Measurements from ENCODE around the gene ATP1A3.
"Not testable (repeated sequence)": the region's sequence is repeated elsewhere in the genome, so short reads cannot be mapped to it uniquely, and the experiment has no call there.

Gene ATP1A3

GRCh38 chr19:42010245-42011126 lies 16.5 kb upstream of the ATP1A3 start:
- DNase-seq = peak; percentile 82

GRCh38 chr19:42006569-42006968 lies 12.5 kb upstream of the ATP1A3 start:
- no peak for DNase-seq

- DNase-seq = no peak
These were observed 11.5 kb upstream of the ATP1A3 start for GRCh38 chr19:42005504-42005903.

GRCh38 chr19:42003506-42004294 lies 9.7 kb upstream of the ATP1A3 start:
- DNase-seq = no peak

- no peak for DNase-seq
These were observed 5.8 kb upstream of the ATP1A3 start for GRCh38 chr19:41999878-42000208.

GRCh38 chr19:41999071-41999877 lies 5.2 kb upstream of the ATP1A3 start:
- no peak for DNase-seq

GRCh38 chr19:41998246-41999020 lies 4.4 kb upstream of the ATP1A3 start:
- DNase-seq = peak; percentile 17

GRCh38 chr19:41997851-41998229 lies 3.8 kb upstream of the ATP1A3 start:
- DNase-seq = no peak

GRCh38 chr19:41997121-41997850 lies 3.3 kb upstream of the ATP1A3 start:
- peak; percentile 16 for DNase-seq

- DNase-seq = no peak
These were observed 2.1 kb upstream of the ATP1A3 start for GRCh38 chr19:41995959-41996797.

GRCh38 chr19:41994994-41995958 lies 1.2 kb upstream of the ATP1A3 start:
- no peak for DNase-seq

GRCh38 chr19:41994521-41994971 lies 516 bp upstream of the ATP1A3 start:
- DNase-seq = no peak

GRCh38 chr19:41991925-41992569 lies 2.0 kb downstream of the ATP1A3 start:
- DNase-seq = not testable (repeated sequence)

GRCh38 chr19:41991025-41991424 lies 3.0 kb downstream of the ATP1A3 start:
- DNase-seq = no peak

- DNase-seq = no peak
These were observed 3.4 kb downstream of the ATP1A3 start for GRCh38 chr19:41990615-41991014.

GRCh38 chr19:41990028-41990427 lies 4.0 kb downstream of the ATP1A3 start:
- no peak for DNase-seq

GRCh38 chr19:41988947-41989346 lies 5.1 kb downstream of the ATP1A3 start:
- no peak for DNase-seq

GRCh38 chr19:41987141-41987860 lies 6.7 kb downstream of the ATP1A3 start:
- no peak for DNase-seq
